Naive thymus-derived CD8-positive, alpha-beta T cell (primary cell): ENCODE measurements around the gene LMO7. TPM values are rescaled to one million over a fixed set of nuclear protein-coding genes. Genes with fewer than 3 reads are reported as not detected.

ENCODE experiments used
- ATAC-seq, 2 donors: fragments of 150-1000 bp; cut with Tn5 transposase in 1 of 2; sonication (Bioruptor Pico), chemical (Tn5 transposase) in 1 of 2; 1 replicate in 1 of 2; 2 replicates in 1 of 2; pipeline ENCODE4 v1.10.0; 2021; ENCODE audit warnings: mild to moderate bottlenecking in 2 of 2, moderate library complexity in 2 of 2
- POLR2A ChIA-PET: fragments of 350-600 bp; sonication (Branson Sonifier 250); formaldehyde crosslinking; loops from one replicate; lab custom pipeline; 2021; ENCODE audit warnings: antibody characterized with exemption; lab: Charles Lee
- DNase-seq, 10 donors: peaks; one replicate each; pipeline versions ENCODE4 v3.0.0 to v3.0.0-alpha.2; 2020 to 2022
- H3K27ac Mint-ChIP-seq, 10 donors: one replicate each; pipeline ENCODE4 v1.8.0; 2020 to 2022; ENCODE audit warnings: mild to moderate bottlenecking in 10 of 10, mixed read lengths in 10 of 10, moderate library complexity in 4 of 10, inconsistent platforms in 1 of 10
- H3K27me3 Mint-ChIP-seq, 5 donors: one replicate each; pipeline ENCODE4 v1.8.0; 2021 to 2022; ENCODE audit warnings: mixed read lengths in 5 of 5
- H3K36me3 Mint-ChIP-seq, 3 donors: one replicate each; pipeline ENCODE4 v1.8.0; 2020 to 2022; ENCODE audit warnings: mixed read lengths in 3 of 3, mild to moderate bottlenecking in 2 of 3, inconsistent platforms in 1 of 3
- H3K4me1 Mint-ChIP-seq, 4 donors: one replicate each; pipeline ENCODE4 v1.8.0; 2021 to 2022; ENCODE audit warnings: mixed read lengths in 4 of 4
- H3K4me3 Mint-ChIP-seq, 10 donors: one replicate each; pipeline ENCODE4 v1.8.0; 2020 to 2022; ENCODE audit warnings: mild to moderate bottlenecking in 10 of 10, mixed read lengths in 10 of 10, moderate library complexity in 6 of 10, inconsistent platforms in 1 of 10
- H3K9me3 Mint-ChIP-seq, 9 donors: one replicate each; pipeline ENCODE4 v1.8.0; 2020 to 2022; ENCODE audit warnings: mixed read lengths in 9 of 9, mild to moderate bottlenecking in 3 of 9, inconsistent platforms in 1 of 9, moderate library complexity in 1 of 9
- polyA plus RNA-seq, 3 donors: library from polyadenylated mRNA; unstranded; fragments of 300-500 nt; fragmentation: Illumina TruSeq; gene quantifications; one replicate each; pipeline ENCODE4 v1.2.3, GENCODE V29; 2021
- total RNA-seq, 8 experiments: library from RNA in 2 of 8; stranded (reverse) in 2 of 8; gene quantifications; one replicate each; pipeline ENCODE4 v1.2.3 and lab custom pipeline; 2021 to 2026

LMO7 gene
- total and polyA plus RNA-seq, 5 experiments from 2014 or later: 23.0 to 66.1 (median 35.8) TPM

- no peak for ATAC-seq
Measured at GRCh38 chr13:75847588-75847987, 211.5 kb downstream of the LMO7 start.

GRCh38 chr13:75850916-75851315 lies 214.8 kb downstream of the LMO7 start:
- no peak overlapping the region for H3K27ac Mint-ChIP-seq
- ATAC-seq (no peak), DNase-seq (no peak)
- H3K27me3 Mint-ChIP-seq: no peaks in the 10 kb centered on the region
- H3K4me1 Mint-ChIP-seq: no peaks in the 10 kb centered on the region
- peaks cover 22 to 79% (median 43%) of the 10 kb centered on the region in 3 donors for H3K36me3 Mint-ChIP-seq
- no peak overlapping the region for H3K4me3 Mint-ChIP-seq
- POLR2A ChIA-PET: interaction anchor here (0.6 kb wide), 1 partner anchor 90 kb away, joined by 3 read pairs; no protein-coding TSS in a partner anchor
- no peaks in the 10 kb centered on the region for H3K9me3 Mint-ChIP-seq

More at GRCh38 chr13:75847588-75847987, 211.5 kb downstream of the LMO7 start:
- no peak overlapping the region for H3K4me3 Mint-ChIP-seq
- no peaks in the 10 kb centered on the region for H3K4me1 Mint-ChIP-seq
- POLR2A ChIA-PET: no interaction called here
- DNase-seq: no peak
- no peak overlapping the region for H3K27ac Mint-ChIP-seq
- peaks cover 22 to 78% (median 45%) of the 10 kb centered on the region in 3 donors for H3K36me3 Mint-ChIP-seq
- H3K9me3 Mint-ChIP-seq: no peaks in the 10 kb centered on the region
- no peaks in the 10 kb centered on the region for H3K27me3 Mint-ChIP-seq

- DNase-seq (no peak), ATAC-seq (no peak)
- POLR2A ChIA-PET: no interaction called here
- H3K4me1 Mint-ChIP-seq: no peaks in the 10 kb centered on the region
- peaks cover 11 to 59% (median 39%) of the 10 kb centered on the region in 3 donors for H3K36me3 Mint-ChIP-seq
- H3K9me3 Mint-ChIP-seq: no peaks in the 10 kb centered on the region
- no peak overlapping the region for H3K4me3 Mint-ChIP-seq
- no peaks in the 10 kb centered on the region for H3K27me3 Mint-ChIP-seq
- peak overlapping the region in 1 of 10 donors; percentile 28 for H3K27ac Mint-ChIP-seq
Measured at GRCh38 chr13:75855216-75855615, 219.1 kb downstream of the LMO7 start.

DNA sequence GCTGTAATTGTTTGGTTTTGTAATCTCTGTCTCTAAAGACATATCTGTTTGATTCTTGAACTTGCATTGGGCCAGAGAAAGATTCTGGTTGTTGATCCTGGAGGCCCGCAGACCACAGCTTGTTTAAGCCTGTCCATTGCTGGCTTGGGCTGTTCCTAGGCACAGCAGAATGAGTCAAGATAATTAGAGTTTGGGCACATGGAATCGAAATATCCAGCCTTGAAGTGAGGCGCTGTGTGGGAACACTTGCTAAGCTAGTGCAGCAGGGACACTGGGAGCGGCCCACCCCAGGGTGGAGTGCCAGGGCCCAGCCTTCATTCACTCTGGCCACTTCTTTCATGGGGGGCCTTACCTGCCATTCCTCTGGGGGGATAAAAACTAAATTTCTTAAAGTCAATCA lies 219.7 kb downstream of the LMO7 start:
- Mint-ChIP-seq H3K4me1 (no peaks in the 10 kb centered on the region), H3K27me3 (no peaks in the 10 kb centered on the region), H3K4me3 (no peak overlapping the region), H3K36me3 (peaks cover 7 to 52% (median 34%) of the 10 kb centered on the region in 3 donors), H3K9me3 (no peaks in the 10 kb centered on the region), H3K27ac (peak overlapping the region in 1 of 10 donors; percentile 48)
- DNase-seq (no peak), ATAC-seq (no peak)
- POLR2A ChIA-PET: no interaction called here

GRCh38 chr13:75857291-75857690 lies 221.2 kb downstream of the LMO7 start:
- Mint-ChIP-seq H3K4me3 (no peak overlapping the region), H3K4me1 (no peaks in the 10 kb centered on the region), H3K27ac (no peak overlapping the region), H3K36me3 (peaks cover 7 to 47% (median 32%) of the 10 kb centered on the region in 3 donors), H3K27me3 (no peaks in the 10 kb centered on the region), H3K9me3 (no peaks in the 10 kb centered on the region)
- POLR2A ChIA-PET: no interaction called here
- DNase-seq: no peak
- ATAC-seq: no peak

GRCh38 chr13:75860935-75861334 lies 224.8 kb downstream of the LMO7 start:
- Mint-ChIP-seq H3K36me3 (peaks cover 0 to 17% (median 13%) of the 10 kb centered on the region in 3 donors), H3K9me3 (no peaks in the 10 kb centered on the region), H3K27ac (peak overlapping the region in 1 of 10 donors; percentile 2), H3K27me3 (no peaks in the 10 kb centered on the region), H3K4me1 (no peaks in the 10 kb centered on the region), H3K4me3 (no peak overlapping the region)
- DNase-seq (no peak), ATAC-seq (no peak)
- POLR2A ChIA-PET: no interaction called here

DNA sequence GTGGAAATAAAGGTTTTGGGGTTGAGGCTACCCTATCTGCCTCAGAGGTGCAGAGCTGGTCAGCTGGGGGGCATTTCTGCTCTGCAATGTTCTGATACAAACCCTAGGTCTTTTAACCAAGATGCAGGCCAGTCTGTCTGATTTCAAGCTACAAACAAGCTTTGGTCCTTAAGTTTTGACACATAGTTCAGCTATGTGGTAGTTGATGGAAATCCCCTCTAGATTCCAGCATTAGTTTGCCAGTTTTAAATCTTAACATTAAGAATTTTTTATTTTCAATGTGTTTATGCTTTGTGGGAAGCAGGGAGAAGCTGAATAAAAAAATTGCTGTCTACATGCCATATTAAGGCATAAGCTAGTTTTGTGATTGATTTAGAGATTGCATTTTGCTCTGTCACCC lies 225.7 kb downstream of the LMO7 start:
- Mint-ChIP-seq H3K36me3 (peaks cover 0 to 9% (median 7%) of the 10 kb centered on the region in 3 donors), H3K27me3 (peaks cover 0 to 1% (median 0%) of the 10 kb centered on the region in 5 donors), H3K27ac (peak overlapping the region in 1 of 10 donors; percentile 18), H3K9me3 (no peaks in the 10 kb centered on the region), H3K4me3 (no peak overlapping the region), H3K4me1 (peaks cover 0 to under 1% (median 0%) of the 10 kb centered on the region in 4 donors)
- no peak for DNase-seq
- POLR2A ChIA-PET: no interaction called here
- no peak for ATAC-seq

DNA sequence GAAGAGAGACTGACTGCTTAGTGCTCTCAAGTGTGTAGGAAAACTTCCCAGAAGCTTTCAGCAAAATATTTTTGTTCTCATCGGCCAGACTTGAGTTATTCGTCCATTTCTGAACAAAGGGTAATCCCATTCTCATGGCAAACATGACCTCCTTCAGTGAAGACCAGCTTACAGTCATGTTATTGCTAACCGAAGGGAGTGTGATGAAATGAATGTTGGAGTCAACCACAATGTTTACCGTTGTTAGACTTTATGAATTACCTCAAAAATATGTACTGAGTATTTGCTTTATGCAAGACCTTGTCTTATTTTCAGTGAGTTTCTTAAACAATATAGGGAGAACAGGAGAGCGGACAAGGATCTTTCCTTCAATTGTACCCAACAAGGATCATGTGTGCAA lies 228.6 kb downstream of the LMO7 start:
- POLR2A ChIA-PET: no interaction called here
- DNase-seq: no peak
- Mint-ChIP-seq H3K4me1 (peaks cover 0 to 2% (median 0%) of the 10 kb centered on the region in 4 donors), H3K36me3 (peaks cover 0 to 3% (median 0%) of the 10 kb centered on the region in 3 donors), H3K27ac (no peak overlapping the region), H3K9me3 (no peaks in the 10 kb centered on the region), H3K27me3 (peaks cover 0 to 4% (median 0%) of the 10 kb centered on the region in 5 donors), H3K4me3 (no peak overlapping the region)
- ATAC-seq: no peak

GRCh38 chr13:75867379-75868117 lies 231.4 kb downstream of the LMO7 start:
- no peaks in the 10 kb centered on the region for H3K9me3 Mint-ChIP-seq
- H3K4me1 Mint-ChIP-seq: peaks cover 0 to 6% (median under 1%) of the 10 kb centered on the region in 4 donors
- H3K27ac Mint-ChIP-seq: no peak overlapping the region
- no peaks in the 10 kb centered on the region for H3K36me3 Mint-ChIP-seq
- ATAC-seq (no peak), DNase-seq (no peak)
- POLR2A ChIA-PET: no interaction called here
- peaks cover 0 to 15% (median 7%) of the 10 kb centered on the region in 5 donors for H3K27me3 Mint-ChIP-seq
- no peak overlapping the region for H3K4me3 Mint-ChIP-seq

- ATAC-seq: peak; percentile 60 to 74
- no peaks in the 10 kb centered on the region for H3K9me3 Mint-ChIP-seq
- peaks cover 0 to 6% (median under 1%) of the 10 kb centered on the region in 4 donors for H3K4me1 Mint-ChIP-seq
- peak overlapping the region; percentile 48 to 84 (median 74) for H3K4me3 Mint-ChIP-seq
- POLR2A ChIA-PET: interaction anchor here (1.7 kb wide), 1 partner anchor 67 kb away, joined by 3 read pairs; no protein-coding TSS in a partner anchor
- DNase-seq: peak in 4 of 10 donors; percentile 4 to 44 (median 21)
- H3K27ac Mint-ChIP-seq: peak overlapping the region in 5 of 10 donors; percentile 44 to 82 (median 53)
- no peaks in the 10 kb centered on the region for H3K36me3 Mint-ChIP-seq
- H3K27me3 Mint-ChIP-seq: peaks cover 0 to 15% (median 7%) of the 10 kb centered on the region in 5 donors
Measured at GRCh38 chr13:75869981-75870380, 233.9 kb downstream of the LMO7 start.

DNA sequence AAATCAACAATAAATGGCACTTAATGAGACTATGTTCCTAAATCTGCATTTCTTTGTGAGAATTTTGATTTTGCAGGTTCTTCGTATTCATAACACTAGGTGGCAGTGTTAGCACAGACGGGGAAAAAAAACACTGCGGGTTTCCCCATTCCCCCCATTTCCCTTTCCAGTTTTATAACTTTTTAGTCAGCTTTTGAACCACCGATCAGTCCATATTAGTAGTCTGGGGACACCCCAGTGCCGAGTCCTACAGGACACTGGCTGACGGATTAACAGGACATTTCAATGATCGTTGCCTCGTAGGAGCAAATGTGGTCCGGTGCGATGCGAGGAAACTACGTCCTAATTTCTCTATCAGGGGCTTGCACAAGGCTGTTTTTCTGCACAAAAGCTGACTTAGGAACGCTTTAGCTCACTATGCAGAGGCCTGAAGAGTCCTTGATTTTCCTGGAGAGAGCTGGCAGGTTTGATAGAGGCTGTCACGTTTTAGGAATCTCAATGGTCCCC lies 234.3 kb downstream of the LMO7 start:
- peak in 4 of 10 donors; percentile 17 to 43 (median 32) for DNase-seq
- Mint-ChIP-seq H3K27me3 (peaks cover 0 to 15% (median 7%) of the 10 kb centered on the region in 5 donors), H3K4me1 (peaks cover 0 to 6% (median 2%) of the 10 kb centered on the region in 4 donors), H3K27ac (peak overlapping the region in 6 of 10 donors; percentile 44 to 82 (median 64)), H3K36me3 (no peaks in the 10 kb centered on the region), H3K9me3 (no peaks in the 10 kb centered on the region), H3K4me3 (peak overlapping the region; percentile 48 to 84 (median 74))
- POLR2A ChIA-PET: interaction anchor here (1.7 kb wide), 1 partner anchor 67 kb away, joined by 3 read pairs; no protein-coding TSS in a partner anchor
- ATAC-seq: peak; percentile 39

- peak overlapping the region in 3 of 10 donors; percentile 7 to 59 (median 53) for H3K27ac Mint-ChIP-seq
- POLR2A ChIA-PET: interaction anchor here (1.7 kb wide), 1 partner anchor 68 kb away, joined by 3 read pairs; no protein-coding TSS in a partner anchor
- H3K27me3 Mint-ChIP-seq: peaks cover 0 to 15% (median 7%) of the 10 kb centered on the region in 5 donors
- no peaks in the 10 kb centered on the region for H3K36me3 Mint-ChIP-seq
- H3K4me1 Mint-ChIP-seq: peaks cover 2 to 7% (median 4%) of the 10 kb centered on the region in 4 donors
- H3K9me3 Mint-ChIP-seq: no peaks in the 10 kb centered on the region
- peak overlapping the region in 5 of 10 donors; percentile 9 to 73 (median 24) for H3K4me3 Mint-ChIP-seq
- ATAC-seq (no peak), DNase-seq (no peak)
Measured at GRCh38 chr13:75871059-75871458, 234.9 kb downstream of the LMO7 start.

GRCh38 chr13:75872980-75873379 lies 236.8 kb downstream of the LMO7 start:
- Mint-ChIP-seq H3K9me3 (no peaks in the 10 kb centered on the region), H3K4me1 (peaks cover 0 to 17% (median 7%) of the 10 kb centered on the region in 4 donors), H3K27me3 (peaks cover 0 to 18% (median 9%) of the 10 kb centered on the region in 5 donors), H3K4me3 (no peak overlapping the region), H3K27ac (no peak overlapping the region), H3K36me3 (no peaks in the 10 kb centered on the region)
- ATAC-seq: no peak
- POLR2A ChIA-PET: no interaction called here
- DNase-seq: no peak
